Astrocyte of the spinal cord (primary cell): ENCODE results near the gene NCOA3.

Experiments
- DNase-seq: peaks from one replicate; pipeline ENCODE4 v3.0.0; 2011; ENCODE audit warnings: low read depth, low spot score
- H3K4me3 ChIP-seq: 2 replicates; pipeline ENCODE4 v1.5.1; 2011; ENCODE audit warnings: low read depth, mild to moderate bottlenecking, low read length, moderate library complexity
- CTCF ChIP-seq: IDR thresholded peaks from 2 replicates; pipeline ENCODE4 v1.5.1; 2012; ENCODE audit warnings: low read depth, mild to moderate bottlenecking, low read length, inconsistent platforms
- in situ Hi-C: cut with HindIII; loops from 2 replicates; pipeline ENCODE4 v1.10.0; 2017; ENCODE audit warnings: low sequenced_read_pairs

NCOA3 gene

GRCh38 chr20:47540443-47541354 lies 39.0 kb downstream of the NCOA3 start:
- no peak for TF ChIP-seq CTCF
- no peak for DNase-seq
- in situ Hi-C loops: no loop called here
- no peak overlapping the region for H3K4me3 ChIP-seq

GRCh38 chr20:47541355-47541922 lies 39.8 kb downstream of the NCOA3 start:
- TF ChIP-seq CTCF: no peak

DNA sequence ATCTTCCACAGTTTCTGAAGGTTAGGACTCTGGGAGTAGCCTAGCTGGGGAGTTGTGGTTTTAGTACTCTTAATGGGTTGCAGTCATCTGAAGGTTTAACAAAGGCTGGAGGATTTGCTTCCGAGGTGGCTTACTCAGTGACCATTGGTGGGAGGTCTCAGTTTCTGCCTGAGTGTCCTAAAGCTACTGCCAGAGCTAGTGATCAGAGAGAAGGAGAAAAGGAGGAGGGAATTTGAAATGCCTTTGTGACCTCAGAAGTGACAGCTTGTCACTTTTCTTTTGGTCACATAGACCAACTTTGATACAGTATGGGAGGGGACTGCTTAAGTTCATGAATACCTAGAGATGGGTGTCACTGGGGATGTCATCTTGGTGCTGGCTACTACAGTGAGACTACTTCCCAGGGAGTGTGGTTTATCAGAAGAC lies 41.3 kb downstream of the NCOA3 start:
- peak; percentile 22 for DNase-seq
- TF ChIP-seq CTCF: no peak
- in situ Hi-C loops: no loop called here
- H3K4me3 ChIP-seq: no peak overlapping the region

More at GRCh38 chr20:47541355-47541922, 39.8 kb downstream of the NCOA3 start:
- no peak for DNase-seq
- H3K4me3 ChIP-seq: no peak overlapping the region
- in situ Hi-C loops: no loop called here

DNA sequence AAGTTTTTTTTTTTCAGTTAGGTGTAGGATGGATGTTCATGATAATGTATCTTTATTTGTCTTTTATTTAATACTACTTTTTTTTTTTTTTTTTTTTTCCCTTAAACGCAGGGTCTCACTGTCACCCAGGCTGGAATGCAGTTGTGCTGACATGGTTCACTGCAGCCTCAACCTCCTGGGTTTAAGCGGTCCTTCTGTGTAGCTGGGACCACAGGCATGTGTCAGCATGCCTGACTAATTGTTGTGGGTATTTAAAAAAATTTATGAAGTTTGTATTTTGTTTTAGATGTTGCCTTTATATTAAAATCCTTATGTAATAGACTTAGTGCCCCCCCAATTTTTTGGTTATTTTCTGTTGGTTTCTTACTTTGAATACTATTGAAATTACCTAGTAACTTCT lies 42.6 kb downstream of the NCOA3 start:
- peak; percentile 58 for DNase-seq
- H3K4me3 ChIP-seq: no peak overlapping the region
- no peak for TF ChIP-seq CTCF
- in situ Hi-C loops: no loop called here

- TF ChIP-seq CTCF: no peak
- in situ Hi-C loops: no loop called here
- no peak overlapping the region for H3K4me3 ChIP-seq
- no peak for DNase-seq
Measured at GRCh38 chr20:47544852-47545251, 43.2 kb downstream of the NCOA3 start.

DNA sequence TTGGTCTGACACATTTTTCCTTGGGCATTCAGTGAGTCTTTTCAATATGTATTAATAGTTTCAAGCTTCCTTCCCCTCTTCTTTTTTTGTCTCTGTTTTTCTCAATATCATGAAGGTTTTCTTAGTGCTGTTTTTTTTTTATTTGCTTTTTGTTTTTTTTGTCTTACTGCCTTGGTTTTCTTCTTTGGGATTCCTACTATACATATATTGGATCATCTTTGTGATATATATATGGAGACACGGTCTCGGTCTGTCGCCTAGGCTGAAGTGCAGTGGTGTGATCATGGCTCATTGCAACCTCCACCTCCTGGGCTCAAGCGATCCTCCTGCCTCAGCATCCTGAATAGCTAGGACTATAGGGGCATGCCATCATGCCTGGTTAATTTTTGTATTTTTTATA lies 43.8 kb downstream of the NCOA3 start:
- in situ Hi-C loops: no loop called here
- no peak overlapping the region for H3K4me3 ChIP-seq
- no peak for DNase-seq
- TF ChIP-seq CTCF: no peak
